Motor neuron (in vitro differentiated cells): Measurements from ENCODE around the gene ARHGAP10. TPM values are rescaled to one million over a fixed set of nuclear protein-coding genes. Genes with fewer than 3 reads are reported as not detected.

Experiments used
- total RNA-seq, 8 experiments: library from RNA; unstranded; fragments of 300-600 nt; gene quantifications; 2 replicates each; pipeline versions ENCODE4 v1.2.3 to v1.2.4, GENCODE V29; 2022

The ARHGAP10 gene
- total RNA-seq, 8 experiments from 2014 or later = 1.6 to 16.1 (median 8.2) TPM

Other genes with a start within 250 kb of the ARHGAP10 start
- gene TMEM184C, start 114.7 kb upstream of the ARHGAP10 start, total RNA-seq = 10 to 100 TPM; 23.8 to 42.8 (median 28.0) TPM
- 10 to 100 TPM; 10.3 to 17.7 (median 15.0) TPM for gene PRMT9, start 47.9 kb upstream of the ARHGAP10 start, total RNA-seq